NCI-H82 (cell line): ENCODE data around the gene HCN1.

Source experiments
- DNase-seq: peaks from one replicate; lab custom pipeline; 2025; lab: John Stamatoyannopoulos, UW

The HCN1 gene

DNA sequence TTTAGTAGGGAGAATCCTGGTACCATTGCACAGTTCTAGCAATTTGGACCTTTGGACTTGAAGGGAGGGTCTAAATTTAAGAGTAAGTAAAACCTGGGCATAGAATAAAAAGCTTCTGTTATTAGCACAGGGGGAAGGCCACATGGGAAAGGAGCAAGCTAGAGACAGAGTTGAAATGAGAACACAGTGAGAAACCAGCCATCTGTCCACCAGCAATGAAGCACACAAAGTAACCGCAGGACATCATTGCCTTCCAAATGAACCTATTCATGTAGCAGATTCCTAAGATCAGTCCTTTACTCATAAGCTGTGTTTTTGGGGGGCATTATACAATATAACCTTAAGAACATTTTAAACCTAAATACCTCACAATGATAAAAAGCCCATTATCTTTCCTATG lies 407.4 kb downstream of the HCN1 start:
- no peak for DNase-seq

- DNase-seq: no peak
Observed at GRCh38 chr5:45284436-45284835, 411.7 kb downstream of the HCN1 start.

DNA sequence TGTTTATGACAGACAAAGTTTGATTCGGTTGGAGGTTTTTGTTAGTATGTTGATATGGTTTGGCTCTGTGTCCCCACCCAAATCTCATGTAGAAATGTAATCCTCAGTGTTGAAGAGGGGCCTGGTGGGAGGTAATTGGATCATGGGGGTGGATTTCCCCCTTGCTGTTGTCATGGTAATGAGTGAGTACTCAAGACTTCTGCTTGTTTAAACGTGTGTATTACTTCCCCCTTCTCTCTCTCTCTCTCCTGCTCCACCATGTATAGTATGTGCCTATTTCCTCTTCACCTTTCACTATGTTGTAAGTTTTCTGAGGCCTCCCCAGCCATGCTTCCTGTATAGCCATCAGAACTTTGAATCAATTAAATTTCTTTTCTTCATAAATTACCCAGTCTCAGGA lies 415.1 kb downstream of the HCN1 start:
- no peak for DNase-seq

DNA sequence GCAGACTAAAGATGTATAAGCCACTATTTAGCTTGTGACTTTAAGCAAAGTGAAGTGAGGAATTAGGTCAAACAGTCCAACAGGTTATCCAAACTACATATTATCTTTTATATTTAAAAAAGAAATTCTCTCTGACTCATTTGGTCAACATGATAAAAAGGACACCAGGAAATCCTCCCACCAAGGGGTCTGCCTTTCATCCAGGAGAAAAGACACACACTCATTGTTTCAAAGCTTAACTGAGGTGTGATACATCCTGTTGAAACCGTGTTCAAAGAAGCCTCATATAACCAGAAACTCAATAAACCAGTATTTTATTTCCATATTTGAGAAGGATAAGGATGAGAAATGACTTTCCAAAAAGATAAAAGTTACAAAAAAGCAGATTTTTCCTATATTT lies 417.1 kb downstream of the HCN1 start:
- no peak for DNase-seq

GRCh38 chr5:45277860-45278259 lies 418.3 kb downstream of the HCN1 start:
- DNase-seq: no peak

DNA sequence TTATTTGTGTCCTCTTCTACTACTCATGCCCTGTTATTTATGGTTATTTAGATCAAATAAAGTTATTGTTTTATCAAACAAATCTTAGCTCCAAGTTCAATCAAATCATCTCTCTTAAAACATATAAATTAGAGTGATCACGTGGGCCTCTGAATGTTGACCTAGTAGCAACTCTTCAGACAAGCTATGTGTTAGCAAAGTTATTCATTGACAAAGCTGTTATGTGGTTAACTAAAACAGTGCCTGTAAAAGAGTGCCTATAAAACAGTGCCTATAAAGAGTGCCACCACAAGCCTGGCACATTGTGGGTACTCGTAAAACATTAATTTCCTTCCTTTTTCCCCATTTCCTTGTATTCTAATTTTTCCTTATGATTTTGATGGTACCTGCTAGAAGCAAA lies 421.9 kb downstream of the HCN1 start:
- DNase-seq: no peak

GRCh38 chr5:45271626-45272025 lies 424.6 kb downstream of the HCN1 start:
- DNase-seq: no peak

DNA sequence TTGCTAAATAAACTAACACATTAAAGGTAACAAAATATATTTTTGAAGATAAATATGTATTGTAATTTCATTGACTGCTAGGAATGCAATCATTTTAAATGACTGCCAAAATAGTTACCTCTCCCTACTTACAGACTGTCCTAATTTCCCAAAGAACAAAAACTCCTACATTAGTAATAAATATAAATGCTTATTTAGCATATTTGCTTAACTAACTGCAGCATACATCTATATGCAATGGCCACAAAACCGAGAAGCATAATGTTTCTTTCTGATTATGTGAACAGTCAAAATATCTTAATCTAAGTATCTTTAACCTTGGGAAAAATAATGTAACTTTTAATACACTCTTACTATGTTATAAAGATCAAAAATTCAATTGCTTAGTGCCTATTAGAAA lies 431.7 kb downstream of the HCN1 start:
- no peak for DNase-seq

GRCh38 chr5:45262061-45262590 lies 434.1 kb downstream of the HCN1 start:
- peak; percentile 6 for DNase-seq

GRCh38 chr5:45261125-45261524 lies 435.1 kb downstream of the HCN1 start:
- DNase-seq: no peak

DNA sequence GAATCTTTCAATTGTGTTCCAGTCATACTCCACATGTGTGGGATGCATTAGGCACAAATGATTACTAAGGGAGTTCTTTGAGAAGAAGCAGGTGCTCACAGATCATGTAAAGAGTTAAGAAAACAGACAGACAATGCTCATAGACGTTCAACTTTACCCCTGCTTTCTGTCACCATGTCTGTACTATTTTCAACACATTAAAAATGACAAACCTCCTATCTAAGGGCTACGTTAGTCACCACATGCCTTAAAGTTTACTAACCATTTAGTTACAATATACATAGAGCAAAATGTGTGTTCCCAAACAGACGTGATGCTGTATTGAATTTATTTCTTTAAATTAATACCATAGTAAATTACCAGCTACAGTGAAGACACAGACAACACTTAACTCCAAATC lies 435.9 kb downstream of the HCN1 start:
- DNase-seq: no peak

- DNase-seq: no peak
Observed at GRCh38 chr5:45252978-45253377, 443.2 kb downstream of the HCN1 start.

GRCh38 chr5:45252541-45252940 lies 443.6 kb downstream of the HCN1 start:
- no peak for DNase-seq

DNA sequence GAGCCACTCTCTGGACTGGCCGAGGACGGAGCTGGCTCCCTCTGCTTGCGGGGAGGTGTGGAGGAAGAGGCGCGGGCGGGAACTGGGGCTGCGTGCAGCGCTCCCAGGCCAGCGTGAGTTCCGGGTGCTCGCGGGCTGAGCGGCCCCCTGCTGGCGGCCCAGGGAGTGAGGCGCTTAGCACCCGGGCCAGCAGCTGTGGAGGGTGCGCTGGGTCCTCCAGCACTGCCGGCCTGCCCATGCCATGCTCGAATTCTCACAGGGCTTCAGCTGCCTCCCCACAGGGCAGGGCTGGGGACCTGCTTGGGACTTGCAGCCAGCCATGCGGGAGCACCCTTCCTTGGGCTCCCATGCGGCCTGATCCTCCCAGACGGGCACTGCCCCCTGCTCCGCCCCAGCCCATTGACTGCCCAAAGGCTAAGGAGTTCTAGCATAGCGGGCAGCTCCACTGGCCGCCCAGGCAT lies 470.6 kb downstream of the HCN1 start:
- DNase-seq: peak; percentile 55

- DNase-seq: no peak
Observed at GRCh38 chr5:45205403-45205961, 490.7 kb downstream of the HCN1 start.
